PC-3 (cell line): ENCODE data around the gene ARMC3. TPM values are rescaled to one million over a fixed set of nuclear protein-coding genes. Genes with fewer than 3 reads are reported as not detected.

Experiments used
- ATAC-seq: fragments of 200-7000 bp; cut with Tn5 transposase; 2 replicates; pipeline ENCODE4 v1.9.1; 2020; ENCODE audit warnings: mild to moderate bottlenecking, moderate library complexity
- BruUV-seq: library from RNA; stranded (reverse); fragments of 400-500 nt; replicated peaks from 2 replicates; lab custom pipeline; 2021; lab: Mats Ljungman, UMichigan
- CTCF ChIA-PET: fragments of 300-600 bp; sonication (Branson Sonifier 250); formaldehyde crosslinking; loops from one replicate; lab custom pipeline; 2022; ENCODE audit warnings: antibody characterized with exemption; lab: Charles Lee
- POLR2A ChIA-PET: fragments of 300-600 bp; sonication (Branson Sonifier 250); formaldehyde crosslinking; loops from one replicate; lab custom pipeline; 2022; ENCODE audit warnings: antibody characterized with exemption; ENCODE audit not compliant: unreplicated experiment; lab: Charles Lee
- DNase-seq: peaks from one replicate; pipeline ENCODE4 v3.0.0-alpha.2; 2015
- H2AFZ ChIP-seq: fragments of 300-600 bp; sonication (generic); 2 replicates; pipeline ENCODE4 v1.6.0; 2016; ENCODE audit warnings: antibody characterized with exemption, low read length
- H3F3A ChIP-seq: fragments of 300-600 bp; sonication (generic); one replicate; pipeline ENCODE4 v1.6.0; 2017; ENCODE audit warnings: antibody characterized with exemption, low read length, control low read depth, mild to moderate bottlenecking; ENCODE audit not compliant: unreplicated experiment
- H3K27ac ChIP-seq: fragments of 300-600 bp; sonication (generic); 2 replicates; pipeline ENCODE4 v1.5.1; 2016; ENCODE audit warnings: mild to moderate bottlenecking, low read length
- H3K27me3 ChIP-seq: fragments of 300-600 bp; sonication (generic); 2 replicates; pipeline ENCODE4 v1.6.1; 2016; ENCODE audit warnings: low read length, mixed read lengths
- H3K36me3 ChIP-seq: fragments of 300-600 bp; sonication (generic); 2 replicates; pipeline ENCODE4 v1.6.1; 2016; ENCODE audit warnings: low read depth, mixed run types, low read length, mixed read lengths
- H3K4me1 ChIP-seq: fragments of 300-600 bp; sonication (generic); 2 replicates; pipeline ENCODE4 v1.5.1; 2016; ENCODE audit warnings: low read length; ENCODE audit not compliant: insufficient read depth
- H3K4me2 ChIP-seq: fragments of 300-600 bp; sonication (generic); 2 replicates; pipeline ENCODE4 v1.6.0; 2016; ENCODE audit warnings: low read length
- H3K4me3 ChIP-seq: fragments of 300-600 bp; sonication (generic); 2 replicates; pipeline ENCODE4 v1.5.1; 2016; ENCODE audit warnings: mild to moderate bottlenecking, low read length, mixed read lengths
- H3K79me2 ChIP-seq: fragments of 300-600 bp; sonication (generic); 2 replicates; pipeline ENCODE4 v1.6.1; 2017; ENCODE audit warnings: low read length, mixed read lengths
- H3K9ac ChIP-seq: fragments of 300-600 bp; sonication (generic); 2 replicates; pipeline ENCODE4 v1.6.0; 2016; ENCODE audit warnings: mild to moderate bottlenecking, low read length
- H3K9me2 ChIP-seq: fragments of 300-600 bp; sonication (generic); replicated peaks from 2 replicates; pipeline ENCODE4 v1.6.1; 2016; ENCODE audit warnings: mixed run types, low read length, mixed read lengths
- H3K9me3 ChIP-seq: fragments of 300-600 bp; sonication (generic); 2 replicates; pipeline ENCODE4 v1.6.1; 2016; ENCODE audit warnings: low read length, mixed read lengths
- H4K20me1 ChIP-seq: fragments of 300-600 bp; sonication (generic); 2 replicates; pipeline ENCODE4 v1.6.1; 2016; ENCODE audit warnings: low read length, mixed read lengths
- EZH2 ChIP-seq: fragments of 300-600 bp; sonication (generic); IDR thresholded peaks from one replicate; pipeline ENCODE4 v1.6.1; 2017; ENCODE audit warnings: antibody characterized with exemption, mild to moderate bottlenecking, low read length; ENCODE audit not compliant: unreplicated experiment
- EZH2phosphoT487 ChIP-seq: fragments of 300-600 bp; sonication (generic); IDR thresholded peaks from 2 replicates; pipeline ENCODE4 v1.6.1; 2018; ENCODE audit warnings: mild to moderate bottlenecking, antibody characterized with exemption, low read length, borderline replicate concordance
- intact Hi-C: fragments of 100-400 bp; cut with micrococcal nuclease; formaldehyde crosslinking; loops from 2 replicates; pipeline ENCODE4 v1.9.0; 2023
- total RNA-seq: library from RNA; depleted of rRNA; stranded (reverse); fragments of >200 nt; gene quantifications from 2 replicates; pipeline ENCODE4 v1.2.3, GENCODE V29; 2014
- TF ChIP-seq, protein P1 (sequence below): fragments of 300-600 bp; sonication (generic); conservative IDR thresholded peaks from 2 replicates; pipeline ENCODE4 v1.5.1; 2017; ENCODE audit warnings: antibody characterized with exemption, low read depth, mild to moderate bottlenecking, low read length

ARMC3 gene
- total RNA-seq, 1 experiment from 2014 or later, result 0.18 TPM

DNA sequence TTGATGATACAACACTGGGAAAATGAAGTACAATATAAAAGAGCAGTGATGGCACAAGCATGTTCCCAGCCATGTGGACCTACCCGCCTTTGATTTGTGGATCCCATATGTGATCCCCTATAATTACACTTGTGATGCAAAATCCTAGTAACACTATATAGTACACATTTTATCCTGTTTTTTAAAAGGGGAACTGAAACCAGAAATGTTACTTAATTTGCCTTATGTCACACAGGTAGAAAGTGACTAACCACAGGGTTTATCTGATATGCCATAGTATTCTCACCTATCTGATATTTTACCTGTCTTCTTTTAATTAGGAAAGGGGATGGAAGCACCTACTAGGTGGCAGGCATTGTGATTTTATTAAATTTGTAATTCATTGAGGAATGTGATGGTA lies 35.0 kb downstream of the ARMC3 start:
- H3K4me1 ChIP-seq, result 0 out of 2 replicates have a peak, but pooled peaks cover 4% of the 10 kb centered on the region
- H2AFZ ChIP-seq, result no peak overlapping the region
- ChIA-PET CTCF (no interaction called here), POLR2A (no interaction called here)
- no peaks in the 10 kb centered on the region for H3K27me3 ChIP-seq
- BruUV-seq, result no TSS peak
- TF ChIP-seq EZH2 (no peak), EZH2phosphoT487 (no peak)
- TF ChIP-seq, protein P1, sequence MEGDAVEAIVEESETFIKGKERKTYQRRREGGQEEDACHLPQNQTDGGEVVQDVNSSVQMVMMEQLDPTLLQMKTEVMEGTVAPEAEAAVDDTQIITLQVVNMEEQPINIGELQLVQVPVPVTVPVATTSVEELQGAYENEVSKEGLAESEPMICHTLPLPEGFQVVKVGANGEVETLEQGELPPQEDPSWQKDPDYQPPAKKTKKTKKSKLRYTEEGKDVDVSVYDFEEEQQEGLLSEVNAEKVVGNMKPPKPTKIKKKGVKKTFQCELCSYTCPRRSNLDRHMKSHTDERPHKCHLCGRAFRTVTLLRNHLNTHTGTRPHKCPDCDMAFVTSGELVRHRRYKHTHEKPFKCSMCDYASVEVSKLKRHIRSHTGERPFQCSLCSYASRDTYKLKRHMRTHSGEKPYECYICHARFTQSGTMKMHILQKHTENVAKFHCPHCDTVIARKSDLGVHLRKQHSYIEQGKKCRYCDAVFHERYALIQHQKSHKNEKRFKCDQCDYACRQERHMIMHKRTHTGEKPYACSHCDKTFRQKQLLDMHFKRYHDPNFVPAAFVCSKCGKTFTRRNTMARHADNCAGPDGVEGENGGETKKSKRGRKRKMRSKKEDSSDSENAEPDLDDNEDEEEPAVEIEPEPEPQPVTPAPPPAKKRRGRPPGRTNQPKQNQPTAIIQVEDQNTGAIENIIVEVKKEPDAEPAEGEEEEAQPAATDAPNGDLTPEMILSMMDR, result no peak
- no peaks in the 10 kb centered on the region for H4K20me1 ChIP-seq
- H3K9ac ChIP-seq, result no peak overlapping the region
- no peak overlapping the region for H3K4me3 ChIP-seq
- H3K4me2 ChIP-seq, result no peak overlapping the region
- DNase-seq (no peak), ATAC-seq (no peak)
- no peak overlapping the region for H3K27ac ChIP-seq
- H3K36me3 ChIP-seq, result no peaks in the 10 kb centered on the region
- H3K9me3 ChIP-seq, result no peaks in the 10 kb centered on the region
- H3F3A ChIP-seq, result no peaks in the 10 kb centered on the region
- intact Hi-C loops, result no loop called here
- no peaks in the 10 kb centered on the region for H3K79me2 ChIP-seq
- H3K9me2 ChIP-seq, result no peaks in the 10 kb centered on the region

DNA sequence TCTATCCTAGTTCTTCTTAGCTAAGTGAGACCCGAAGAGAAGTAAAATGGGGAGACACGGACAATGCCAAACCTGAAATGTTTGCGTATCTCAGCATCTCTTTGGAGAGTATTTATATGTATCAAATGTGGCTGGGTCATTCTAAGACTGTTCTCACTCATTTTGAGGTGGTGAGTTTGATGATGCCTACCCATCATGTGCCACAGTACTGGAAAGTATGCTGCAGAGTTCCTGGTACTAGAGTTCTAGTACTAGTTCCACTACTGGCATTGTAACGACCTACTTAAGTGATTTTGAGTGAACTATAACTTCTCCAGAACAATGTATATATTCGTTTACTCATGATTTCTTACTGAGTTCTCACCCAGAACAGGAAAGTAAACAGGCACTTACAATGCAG lies 41.9 kb downstream of the ARMC3 start:
- ChIA-PET CTCF (interaction anchor here (0.5 kb wide), 1 partner anchor 533 kb away, joined by 3 read pairs; no protein-coding TSS in a partner anchor), POLR2A (no interaction called here)
- H3K79me2 ChIP-seq, result no peaks in the 10 kb centered on the region
- H3K36me3 ChIP-seq, result no peaks in the 10 kb centered on the region
- no peaks in the 10 kb centered on the region for H3K9me2 ChIP-seq
- no peaks in the 10 kb centered on the region for H3F3A ChIP-seq
- BruUV-seq, result no TSS peak
- no peaks in the 10 kb centered on the region for H3K27me3 ChIP-seq
- H3K4me3 ChIP-seq, result no peak overlapping the region
- H3K4me2 ChIP-seq, result no peak overlapping the region
- TF ChIP-seq EZH2, result no peak
- no peak for TF ChIP-seq EZH2phosphoT487
- TF ChIP-seq, protein P1, result no peak
- H3K4me1 ChIP-seq, result no peaks in the 10 kb centered on the region
- no peak for DNase-seq
- no peaks in the 10 kb centered on the region for H4K20me1 ChIP-seq
- no peak overlapping the region for H2AFZ ChIP-seq
- intact Hi-C loops, result no loop called here
- no peak overlapping the region for H3K27ac ChIP-seq
- H3K9ac ChIP-seq, result no peak overlapping the region
- no peaks in the 10 kb centered on the region for H3K9me3 ChIP-seq
- no peak for ATAC-seq

DNA sequence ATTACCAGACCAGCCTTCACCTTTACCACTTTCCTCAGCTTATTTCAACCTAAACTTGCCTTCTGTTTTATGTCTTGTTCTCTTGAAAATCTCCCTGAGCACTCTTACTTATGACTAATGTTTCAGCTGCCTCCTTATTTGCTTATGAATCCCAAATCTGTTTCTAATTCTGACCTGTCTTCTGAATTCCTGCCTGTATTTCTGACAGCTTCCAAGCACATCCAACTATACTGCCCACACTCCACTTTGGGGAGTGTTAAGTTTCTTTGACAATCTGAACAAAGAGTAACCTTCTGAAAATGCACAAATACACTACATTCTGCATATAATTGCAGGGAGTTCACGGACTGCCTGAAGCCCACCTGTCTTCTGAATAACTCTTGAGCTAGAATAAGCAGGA lies 48.7 kb downstream of the ARMC3 start:
- intact Hi-C loops, result no loop called here
- H3K4me1 ChIP-seq, result no peaks in the 10 kb centered on the region
- H3K4me3 ChIP-seq, result no peak overlapping the region
- TF ChIP-seq EZH2phosphoT487, result no peak
- no peak for TF ChIP-seq EZH2
- TF ChIP-seq, protein P1, result no peak
- H3K9me3 ChIP-seq, result no peaks in the 10 kb centered on the region
- no peak overlapping the region for H3K27ac ChIP-seq
- no peak overlapping the region for H3K4me2 ChIP-seq
- no peaks in the 10 kb centered on the region for H4K20me1 ChIP-seq
- ATAC-seq (no peak), DNase-seq (no peak)
- no peaks in the 10 kb centered on the region for H3F3A ChIP-seq
- POLR2A ChIA-PET, result no interaction called here
- H3K9me2 ChIP-seq, result no peaks in the 10 kb centered on the region
- H2AFZ ChIP-seq, result no peak overlapping the region
- BruUV-seq, result no TSS peak
- no peak overlapping the region for H3K9ac ChIP-seq
- no peaks in the 10 kb centered on the region for H3K36me3 ChIP-seq
- no peaks in the 10 kb centered on the region for H3K27me3 ChIP-seq
- CTCF ChIA-PET, result no interaction called here
- H3K79me2 ChIP-seq, result no peaks in the 10 kb centered on the region
